MM.1S (cell line): ENCODE results near the gene PYCARD.

ENCODE experiments used
- EZH2 ChIP-seq: fragments of 300-600 bp; sonication (generic); optimal IDR thresholded peaks from 2 replicates; pipeline ENCODE3; 2017; ENCODE audit warnings: low read depth, mild to moderate bottlenecking, antibody characterized with exemption, low read length, mixed read lengths
- EZH2phosphoT487 ChIP-seq: fragments of 300-600 bp; sonication (generic); IDR thresholded peaks from 2 replicates; pipeline ENCODE4 v1.6.1; 2018; ENCODE audit warnings: antibody characterized with exemption, low read length
- TF ChIP-seq, protein P1 (sequence below): fragments of 300-600 bp; sonication (generic); IDR thresholded peaks from 2 replicates; pipeline ENCODE4 v1.5.1; 2016; ENCODE audit warnings: antibody characterized with exemption, low read length, mixed read lengths

DNA sequence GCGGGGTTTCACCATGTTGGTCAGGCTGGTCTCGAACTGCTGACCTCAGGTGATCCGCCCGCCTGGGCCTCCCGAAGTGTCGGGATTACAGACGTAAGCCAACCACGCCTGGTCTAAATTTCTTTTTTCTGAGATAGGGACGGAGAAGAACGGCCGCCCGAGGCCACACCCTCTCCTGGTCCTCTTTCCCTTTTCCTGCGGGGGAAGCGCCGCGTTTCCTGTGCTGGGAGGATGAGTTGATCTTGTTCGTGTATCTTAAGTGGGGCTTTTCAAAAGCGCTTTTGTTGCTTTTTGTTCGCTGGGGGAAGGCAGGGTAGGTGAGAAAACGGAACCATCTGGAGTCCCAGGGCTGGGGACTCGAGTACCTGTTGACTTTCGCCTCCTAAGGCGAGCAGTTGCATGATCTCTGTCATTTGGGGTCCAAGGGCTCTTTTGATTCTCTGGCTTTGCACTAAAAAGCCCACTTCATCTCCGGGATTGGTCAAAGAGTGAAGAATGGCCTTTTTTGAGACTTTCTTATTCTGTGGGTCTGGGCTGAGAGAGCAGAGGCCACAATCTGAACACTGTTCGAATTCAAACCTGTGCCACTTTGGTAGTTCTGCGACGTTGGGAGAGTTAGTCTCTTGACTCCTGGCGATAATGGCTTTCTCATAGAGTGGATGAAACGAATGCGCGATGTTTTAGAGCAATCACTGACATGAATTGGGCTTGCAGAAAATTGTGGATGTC is 21.3 kb downstream of the PYCARD start:
- TF ChIP-seq, protein P1, sequence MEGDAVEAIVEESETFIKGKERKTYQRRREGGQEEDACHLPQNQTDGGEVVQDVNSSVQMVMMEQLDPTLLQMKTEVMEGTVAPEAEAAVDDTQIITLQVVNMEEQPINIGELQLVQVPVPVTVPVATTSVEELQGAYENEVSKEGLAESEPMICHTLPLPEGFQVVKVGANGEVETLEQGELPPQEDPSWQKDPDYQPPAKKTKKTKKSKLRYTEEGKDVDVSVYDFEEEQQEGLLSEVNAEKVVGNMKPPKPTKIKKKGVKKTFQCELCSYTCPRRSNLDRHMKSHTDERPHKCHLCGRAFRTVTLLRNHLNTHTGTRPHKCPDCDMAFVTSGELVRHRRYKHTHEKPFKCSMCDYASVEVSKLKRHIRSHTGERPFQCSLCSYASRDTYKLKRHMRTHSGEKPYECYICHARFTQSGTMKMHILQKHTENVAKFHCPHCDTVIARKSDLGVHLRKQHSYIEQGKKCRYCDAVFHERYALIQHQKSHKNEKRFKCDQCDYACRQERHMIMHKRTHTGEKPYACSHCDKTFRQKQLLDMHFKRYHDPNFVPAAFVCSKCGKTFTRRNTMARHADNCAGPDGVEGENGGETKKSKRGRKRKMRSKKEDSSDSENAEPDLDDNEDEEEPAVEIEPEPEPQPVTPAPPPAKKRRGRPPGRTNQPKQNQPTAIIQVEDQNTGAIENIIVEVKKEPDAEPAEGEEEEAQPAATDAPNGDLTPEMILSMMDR, result no peak
- TF ChIP-seq EZH2 (no peak), EZH2phosphoT487 (no peak)
